Muscle of back (tissue), 11 donors: Measurements from ENCODE around the gene PLSCR1. TPM values are rescaled to one million over a fixed set of nuclear protein-coding genes. Genes with fewer than 3 reads are reported as not detected.
"Not testable (repeated sequence)": the region's sequence is repeated elsewhere in the genome, so short reads cannot be mapped to it uniquely, and the experiment has no call there.

Source experiments
- DNase-seq, 3 donors: peaks; one replicate each; pipeline versions ENCODE4 v3.0.0 to v3.0.0-alpha.2; 2013
- polyA plus RNA-seq, 10 donors: library from polyadenylated mRNA; unstranded; fragments of 120-200 nt; gene quantifications; one replicate each; pipeline ENCODE4 v1.2.1, GENCODE V29; 2013; ENCODE audit not compliant: insufficient read length in 10 of 10

The PLSCR1 gene
- polyA plus RNA-seq, 10 donors: 16.2 to 27.6 (median 21.1) TPM

GRCh38 chr3:146550743-146551510 lies 6.5 kb upstream of the PLSCR1 start:
- DNase-seq: peak in 1 of 3 donors; percentile 70

GRCh38 chr3:146550070-146550615 lies 5.7 kb upstream of the PLSCR1 start:
- DNase-seq: no peak

DNA sequence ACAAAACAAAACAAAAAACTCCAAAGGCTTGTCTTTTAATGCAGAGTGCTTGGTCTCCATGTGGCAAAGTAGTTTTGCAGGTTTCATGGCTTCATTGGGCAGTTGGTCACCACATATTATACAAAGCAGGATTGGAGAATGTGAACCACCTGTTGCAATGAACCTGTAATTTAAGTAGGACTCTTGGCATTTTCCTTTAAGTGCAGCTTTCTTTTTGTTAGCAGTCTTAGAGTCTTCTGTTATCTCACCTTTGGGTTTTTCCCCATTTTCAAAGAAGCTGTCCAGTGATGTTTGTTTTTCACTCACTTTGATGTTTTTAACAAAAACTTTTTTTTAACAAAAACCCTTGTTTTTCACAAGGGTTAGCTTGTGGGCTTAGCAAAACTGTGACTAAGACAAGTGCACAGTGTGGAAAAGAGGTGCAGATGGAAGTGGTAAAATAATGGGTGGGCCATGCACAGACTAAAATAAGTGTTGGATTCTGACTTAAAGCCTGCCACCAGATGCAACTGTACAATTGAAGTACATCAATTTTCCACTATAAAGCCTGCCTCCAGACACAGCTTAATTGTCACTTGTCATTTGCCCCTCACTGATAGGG lies 2.9 kb upstream of the PLSCR1 start:
- no peak for DNase-seq

- DNase-seq: no peak
Observed at GRCh38 chr3:146546366-146546965, 2.1 kb upstream of the PLSCR1 start.

GRCh38 chr3:146544929-146545528 lies 622 bp upstream of the PLSCR1 start:
- no peak for DNase-seq

GRCh38 chr3:146543461-146544001 lies 876 bp downstream of the PLSCR1 start:
- DNase-seq: peak; percentile 27 to 74 (median 59)

DNA sequence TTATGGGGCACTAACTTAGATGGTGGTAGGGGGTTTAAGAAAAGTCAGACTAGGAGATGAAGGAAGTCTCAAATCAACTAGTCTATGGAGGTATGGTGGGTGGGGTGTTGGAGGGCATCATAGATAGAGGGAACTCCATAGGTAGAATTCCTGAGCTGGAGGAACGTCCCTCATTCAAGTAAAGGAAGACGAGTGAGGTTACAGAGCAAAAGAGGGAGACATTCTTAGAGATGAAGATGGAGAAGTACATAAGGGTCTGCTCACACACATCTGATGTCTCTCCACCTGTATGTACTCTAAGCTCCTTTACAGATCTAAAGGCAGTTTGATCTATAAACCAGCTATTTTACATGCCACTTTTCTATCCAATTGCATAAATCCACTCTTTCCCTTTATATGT lies 1.4 kb downstream of the PLSCR1 start:
- no peak for DNase-seq

- DNase-seq: peak in 2 of 3 donors; percentile 10 to 22
Observed at GRCh38 chr3:146542179-146542578, 2.2 kb downstream of the PLSCR1 start.

GRCh38 chr3:146540978-146541377 lies 3.4 kb downstream of the PLSCR1 start:
- no peak for DNase-seq

DNA sequence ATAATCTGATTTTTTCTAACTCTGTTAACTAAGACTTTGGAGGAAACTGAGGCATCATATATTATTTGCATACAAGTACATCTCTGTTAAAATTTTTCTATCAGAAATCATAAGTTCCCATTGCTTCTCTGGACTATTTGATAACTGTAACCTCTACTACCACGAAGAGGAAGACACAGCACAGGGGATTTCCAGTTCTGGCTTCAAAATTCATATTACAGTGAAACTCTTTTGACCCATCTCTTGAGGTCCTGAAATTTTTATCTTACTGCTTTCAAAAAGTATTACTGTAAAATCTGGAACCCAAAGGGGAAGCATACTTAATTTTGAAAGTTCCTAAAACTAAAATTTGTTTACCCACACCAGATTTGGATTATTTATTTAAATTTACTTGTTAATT lies 4.2 kb downstream of the PLSCR1 start:
- no peak for DNase-seq

DNA sequence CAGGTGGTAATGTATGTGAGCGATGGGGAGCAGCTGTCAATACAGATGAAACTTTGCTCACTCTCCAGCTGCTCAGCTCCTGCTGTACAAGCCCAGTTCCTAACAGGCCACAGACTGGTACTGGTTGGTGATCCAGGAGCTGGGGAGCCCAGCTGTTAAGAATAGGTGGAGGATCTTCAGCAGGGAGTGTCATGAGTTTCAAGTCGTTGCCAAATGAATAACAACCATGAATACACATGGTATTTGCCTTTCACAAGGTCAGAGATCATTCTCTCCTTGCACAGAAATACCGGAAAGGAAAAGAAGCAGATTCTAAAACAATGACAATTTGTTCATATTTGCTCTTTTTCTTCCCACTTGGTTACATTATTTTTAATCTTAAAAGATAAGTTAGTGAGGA lies 5.1 kb downstream of the PLSCR1 start:
- DNase-seq: no peak

DNA sequence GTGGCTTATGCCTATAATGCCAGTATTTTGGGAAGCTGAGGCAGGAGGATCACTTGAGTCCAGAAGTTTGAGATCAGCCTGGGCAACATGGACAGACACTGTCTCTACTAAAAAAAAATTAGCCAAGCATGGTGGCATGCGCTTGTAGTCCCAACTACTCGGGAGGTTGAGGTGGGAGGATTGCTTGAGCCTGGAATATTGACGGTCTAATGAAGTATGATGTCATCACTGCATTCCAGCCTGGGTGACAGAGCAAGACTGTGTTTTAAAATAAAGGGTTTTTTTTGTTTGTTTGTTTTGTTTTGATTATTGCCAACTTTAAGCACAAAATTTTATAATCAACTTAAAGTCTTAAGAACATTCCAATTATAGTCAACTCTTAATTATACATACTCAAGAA lies 6.8 kb downstream of the PLSCR1 start:
- DNase-seq: no peak

GRCh38 chr3:146536681-146537080 lies 7.7 kb downstream of the PLSCR1 start:
- no peak for DNase-seq

DNA sequence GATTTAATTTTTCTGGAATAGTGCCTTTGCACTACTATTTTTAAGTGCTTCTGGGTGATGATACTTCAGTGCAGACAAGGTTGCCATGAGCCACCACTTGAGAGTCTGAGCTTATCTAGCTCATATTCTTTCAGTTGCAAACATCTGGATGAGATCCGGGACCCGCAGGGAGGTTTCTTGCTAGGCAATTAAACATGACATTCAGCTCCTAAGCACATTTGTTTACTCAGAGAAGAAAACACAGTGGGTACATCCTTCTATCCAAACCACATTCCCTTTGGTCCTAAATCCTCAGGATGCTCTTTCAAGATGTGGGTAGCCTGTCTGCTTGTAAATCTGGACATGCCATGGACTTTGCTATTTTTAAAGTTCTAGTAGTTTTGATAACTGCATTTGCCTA lies 12.0 kb downstream of the PLSCR1 start:
- no peak for DNase-seq

DNA sequence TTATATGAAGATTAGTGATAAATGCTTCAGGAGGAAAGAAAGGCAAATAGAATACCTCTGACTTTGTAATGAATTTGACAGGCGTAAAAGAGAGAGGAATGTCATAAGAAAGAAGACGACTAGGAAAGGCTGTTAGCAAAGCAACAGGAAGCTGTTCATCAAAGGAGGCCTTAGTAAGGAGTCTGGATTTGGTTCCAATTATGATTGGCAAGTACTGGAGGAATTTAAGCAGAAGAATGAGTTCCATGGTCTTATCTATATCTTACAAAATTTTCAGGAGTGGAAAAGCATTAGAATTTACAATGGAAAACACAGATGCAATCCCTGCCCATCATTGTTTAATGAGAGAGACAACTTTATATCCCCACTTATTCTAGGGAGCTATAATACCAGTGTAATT lies 13.8 kb downstream of the PLSCR1 start:
- no peak for DNase-seq

- no peak for DNase-seq
Observed at GRCh38 chr3:146529021-146529420, 15.4 kb downstream of the PLSCR1 start.

DNA sequence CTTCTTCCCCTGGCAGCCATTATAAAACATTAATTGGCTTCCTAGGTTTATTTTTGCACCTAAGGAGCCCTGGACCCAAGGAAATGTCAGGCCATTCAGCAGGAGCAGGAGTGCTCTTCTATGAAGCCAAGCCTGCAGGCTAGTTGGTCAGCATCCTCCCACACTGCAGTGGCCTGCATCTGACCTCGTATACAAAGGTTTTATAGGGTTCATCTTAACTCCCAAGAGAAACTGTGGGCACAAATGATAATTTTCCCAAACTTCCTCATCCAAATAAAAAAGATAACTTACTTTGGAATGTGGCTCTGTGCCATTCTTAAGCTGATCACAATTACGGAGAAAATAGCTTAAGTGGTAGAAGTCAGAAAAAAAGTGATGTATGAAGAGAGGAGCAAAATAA lies 19.4 kb downstream of the PLSCR1 start:
- no peak for DNase-seq

DNA sequence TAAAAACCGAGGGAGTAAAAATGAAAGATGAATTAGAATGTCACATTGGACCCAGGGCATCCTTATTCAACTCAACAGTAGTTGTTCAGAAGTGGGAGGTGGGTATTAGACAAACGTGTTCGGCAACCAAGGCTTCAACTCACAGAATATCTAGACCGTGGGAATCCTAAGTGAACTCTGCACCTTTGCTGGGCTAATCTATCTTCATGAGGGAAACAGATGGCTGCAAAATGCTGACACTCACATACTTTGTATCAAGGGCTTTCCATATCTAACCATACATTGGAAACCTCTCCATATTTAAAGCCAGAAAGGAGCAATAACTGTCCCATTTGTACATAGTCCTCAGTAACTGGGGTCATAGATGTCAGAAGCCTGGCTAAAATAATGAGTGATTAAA lies 20.9 kb downstream of the PLSCR1 start:
- no peak for DNase-seq

- DNase-seq: not testable (repeated sequence)
Observed at GRCh38 chr3:146522174-146523158, 21.9 kb downstream of the PLSCR1 start.

GRCh38 chr3:146521394-146521793 lies 23.0 kb downstream of the PLSCR1 start:
- no peak for DNase-seq

DNA sequence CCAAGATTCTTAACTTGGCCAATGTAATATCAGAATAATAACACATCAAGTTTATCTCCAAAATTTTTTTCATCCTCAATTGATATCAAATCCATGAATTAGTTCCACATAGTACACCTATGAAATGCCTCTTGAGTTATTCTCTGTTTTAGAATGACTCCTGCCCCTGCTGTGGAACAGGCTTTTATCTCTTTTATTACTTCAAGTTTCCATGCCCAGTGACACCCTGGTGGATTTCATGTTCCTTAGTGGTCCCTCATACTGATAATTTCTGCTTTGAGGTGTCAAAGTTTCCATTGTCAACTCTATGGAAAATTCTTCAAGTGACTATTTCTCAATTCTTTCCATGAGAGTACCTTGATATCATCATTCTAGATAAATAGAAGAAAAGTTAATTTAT lies 24.6 kb downstream of the PLSCR1 start:
- DNase-seq: no peak
